NCI-H1048 (cell line): ENCODE data around the gene SLA2.
"Not testable (repeated sequence)": the region's sequence is repeated elsewhere in the genome, so short reads cannot be mapped to it uniquely, and the experiment has no call there.

Experiments used
- DNase-seq: peaks from one replicate; lab custom pipeline; 2025; lab: John Stamatoyannopoulos, UW

SLA2 gene, protein sequence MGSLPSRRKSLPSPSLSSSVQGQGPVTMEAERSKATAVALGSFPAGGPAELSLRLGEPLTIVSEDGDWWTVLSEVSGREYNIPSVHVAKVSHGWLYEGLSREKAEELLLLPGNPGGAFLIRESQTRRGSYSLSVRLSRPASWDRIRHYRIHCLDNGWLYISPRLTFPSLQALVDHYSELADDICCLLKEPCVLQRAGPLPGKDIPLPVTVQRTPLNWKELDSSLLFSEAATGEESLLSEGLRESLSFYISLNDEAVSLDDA

DNA sequence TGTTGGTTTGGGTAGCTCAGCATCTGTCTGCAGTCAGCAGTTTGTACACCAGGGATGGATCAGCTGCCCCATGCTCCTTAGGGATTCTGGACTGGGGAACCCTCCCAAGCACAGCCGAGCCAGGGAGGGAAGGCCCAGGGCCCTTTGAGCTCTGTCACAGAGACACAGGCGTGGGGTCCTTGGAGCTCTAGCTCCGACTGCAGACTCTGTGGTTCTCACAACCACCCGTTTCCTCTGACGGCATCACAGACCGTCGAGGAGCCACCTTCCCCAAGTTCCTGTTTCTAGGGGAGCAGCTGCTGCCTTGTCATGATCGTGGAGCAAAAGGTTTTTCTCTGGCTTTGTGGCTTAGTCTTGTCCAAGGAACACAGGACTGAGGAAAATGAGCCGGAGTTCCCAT, at the start of gene SLA2:
SLA2 (minus strand) TSS at position 199 of the 400 bp plus-strand sequence. CDS start 4,861 bp downstream, outside the sequence.
- DNase-seq, result no peak

DNA sequence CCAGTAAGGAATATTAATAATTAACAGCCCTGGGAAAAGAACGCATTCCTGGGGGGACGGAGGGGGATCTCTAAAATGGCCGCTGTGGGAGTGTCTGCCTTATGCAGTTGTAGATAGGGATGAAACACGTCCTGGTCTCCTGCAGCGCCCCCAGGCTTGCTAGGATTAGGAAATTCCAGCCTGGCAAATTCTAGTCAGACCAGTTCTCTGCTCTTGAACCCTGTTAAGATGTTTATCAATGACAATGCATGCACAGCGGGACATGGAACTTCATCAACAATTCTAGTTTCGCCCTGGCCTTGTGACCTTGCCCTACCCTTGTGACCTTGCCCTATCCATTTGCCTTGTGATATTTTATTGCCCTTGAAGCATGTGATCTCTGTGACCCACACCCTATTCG, 49.5 kb upstream of the SLA2 start:
- DNase-seq, result not testable (repeated sequence)

DNA sequence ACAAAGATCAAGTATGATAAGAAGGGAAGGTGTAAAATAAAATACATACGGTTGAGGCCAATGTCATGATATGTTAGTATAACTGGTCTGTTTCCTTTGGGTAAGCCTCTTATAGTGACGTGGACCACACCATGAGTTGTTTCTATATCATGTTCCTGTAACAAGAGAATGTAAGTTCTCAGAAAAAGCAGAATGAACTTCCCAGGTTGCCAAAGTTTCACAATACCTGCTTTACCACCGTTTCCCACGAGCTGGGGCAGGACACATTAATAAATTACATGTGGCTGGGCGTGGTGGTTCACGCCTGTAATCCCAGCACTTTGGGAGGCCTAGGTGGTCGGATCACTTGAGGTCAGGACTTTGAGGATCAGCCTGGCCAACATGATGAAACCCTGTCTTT, 42.6 kb upstream of the SLA2 start:
- DNase-seq, result no peak

DNA sequence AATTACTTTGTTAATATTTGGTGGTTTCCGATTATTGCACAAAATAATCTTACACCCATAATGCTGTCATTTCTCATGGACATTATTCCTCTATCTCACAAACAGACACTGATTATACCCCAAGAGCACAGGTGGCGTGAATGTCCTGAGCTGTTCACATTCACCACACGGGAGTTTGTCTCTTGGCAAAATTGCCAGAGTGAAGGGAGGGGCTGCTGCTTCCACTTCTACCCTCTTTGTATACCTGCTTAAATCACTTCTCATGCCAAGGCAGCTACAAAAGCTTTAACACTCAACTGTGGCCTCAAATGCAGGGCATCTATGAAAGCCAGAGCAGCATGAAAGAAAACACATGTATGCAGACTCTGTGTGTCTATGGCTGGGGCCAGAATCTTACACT, 41.9 kb upstream of the SLA2 start:
- no peak for DNase-seq

DNA sequence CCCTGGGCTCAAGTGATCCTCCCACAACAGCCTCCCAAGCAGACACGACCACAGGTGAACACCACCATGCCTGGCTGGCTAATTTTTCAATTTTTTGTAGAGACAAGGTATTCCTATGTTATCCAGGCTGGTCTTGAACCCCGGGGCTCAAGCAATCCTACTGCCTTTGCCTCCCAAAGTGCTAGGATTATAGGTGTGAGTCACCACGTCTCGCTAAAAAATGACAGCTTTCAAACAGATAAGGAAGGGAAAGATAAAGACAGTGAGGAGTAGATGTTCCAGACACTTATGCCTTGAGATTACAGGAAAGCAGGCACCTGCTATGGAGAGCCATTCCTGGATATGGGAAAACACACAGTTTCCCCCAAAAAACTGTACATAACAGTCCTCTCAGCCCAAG, 40.9 kb upstream of the SLA2 start:
- no peak for DNase-seq

DNA sequence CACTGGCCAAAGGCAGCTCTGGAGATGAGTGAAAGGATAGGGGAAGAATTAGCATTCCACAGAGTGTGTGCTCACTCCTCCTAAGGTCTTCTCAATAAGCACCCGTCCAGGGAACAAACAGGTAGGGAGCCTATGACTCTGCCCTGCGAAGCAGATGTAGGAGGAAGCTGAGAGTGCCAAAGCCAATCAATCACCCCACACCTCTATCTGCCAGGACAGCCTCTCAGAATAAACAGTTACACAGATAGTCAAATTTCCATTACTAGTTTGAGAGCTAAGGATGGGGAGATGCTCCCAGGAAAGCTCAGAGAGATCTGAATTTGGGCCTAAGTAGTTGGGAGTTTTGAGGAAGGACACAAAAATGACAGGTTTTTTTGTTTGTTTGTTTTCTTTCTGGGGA, 40.5 kb upstream of the SLA2 start:
- no peak for DNase-seq

DNA sequence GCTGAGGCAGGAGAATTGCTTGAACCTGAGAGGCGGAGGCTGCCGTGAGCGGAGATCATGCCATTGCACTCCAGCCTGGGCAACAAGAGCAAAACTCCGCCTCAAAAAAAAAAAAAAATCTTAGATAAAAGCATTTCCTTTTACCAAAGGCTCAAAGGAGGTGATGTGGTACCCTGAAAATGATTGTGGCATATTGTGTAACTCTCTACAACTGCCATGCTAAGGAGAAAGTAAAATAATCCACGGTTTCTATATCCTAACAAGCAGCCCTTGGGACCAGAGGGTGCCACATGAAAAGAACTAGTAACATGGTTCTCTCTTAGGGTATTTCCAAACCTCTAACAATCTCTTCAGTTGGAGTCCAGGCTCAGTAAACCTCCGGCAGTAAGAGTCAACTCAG, 38.8 kb upstream of the SLA2 start:
- no peak for DNase-seq

DNA sequence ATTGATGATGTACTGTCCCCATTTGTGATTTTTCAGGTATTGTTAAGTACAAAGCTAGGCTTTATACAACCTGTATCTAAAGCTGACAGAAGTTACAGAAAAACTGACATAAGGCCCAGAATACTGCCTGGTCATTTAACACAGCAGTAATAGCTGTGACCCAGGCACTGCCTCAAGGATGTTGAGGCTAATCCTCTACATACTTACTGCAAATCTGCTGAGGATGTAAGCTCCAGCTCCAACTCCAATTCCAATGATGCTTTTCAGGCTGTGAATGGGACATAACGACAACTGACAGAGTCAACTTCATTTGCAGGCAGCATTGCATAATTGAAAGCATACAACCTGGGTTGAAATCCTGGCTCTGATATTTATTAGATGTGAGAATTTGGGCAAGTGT, 36.3 kb upstream of the SLA2 start:
- DNase-seq, result no peak

DNA sequence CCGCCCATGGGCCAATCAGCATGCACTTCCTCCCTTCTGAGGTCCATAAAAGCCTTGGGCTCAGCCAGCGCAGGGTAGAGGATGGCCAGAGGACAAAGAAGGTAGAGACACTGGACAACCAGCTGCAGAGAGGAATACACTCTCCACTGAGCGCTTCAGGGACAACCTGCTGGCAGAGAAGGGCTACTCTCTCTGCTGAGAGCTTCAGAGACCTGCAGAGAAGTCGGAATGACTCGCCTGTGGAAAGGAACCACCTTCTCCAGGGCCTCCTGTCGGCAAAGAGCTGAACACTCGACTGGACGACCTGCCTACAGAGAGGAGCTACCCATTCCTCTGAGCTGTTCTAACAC, 31.4 kb upstream of the SLA2 start:
- no peak for DNase-seq

DNA sequence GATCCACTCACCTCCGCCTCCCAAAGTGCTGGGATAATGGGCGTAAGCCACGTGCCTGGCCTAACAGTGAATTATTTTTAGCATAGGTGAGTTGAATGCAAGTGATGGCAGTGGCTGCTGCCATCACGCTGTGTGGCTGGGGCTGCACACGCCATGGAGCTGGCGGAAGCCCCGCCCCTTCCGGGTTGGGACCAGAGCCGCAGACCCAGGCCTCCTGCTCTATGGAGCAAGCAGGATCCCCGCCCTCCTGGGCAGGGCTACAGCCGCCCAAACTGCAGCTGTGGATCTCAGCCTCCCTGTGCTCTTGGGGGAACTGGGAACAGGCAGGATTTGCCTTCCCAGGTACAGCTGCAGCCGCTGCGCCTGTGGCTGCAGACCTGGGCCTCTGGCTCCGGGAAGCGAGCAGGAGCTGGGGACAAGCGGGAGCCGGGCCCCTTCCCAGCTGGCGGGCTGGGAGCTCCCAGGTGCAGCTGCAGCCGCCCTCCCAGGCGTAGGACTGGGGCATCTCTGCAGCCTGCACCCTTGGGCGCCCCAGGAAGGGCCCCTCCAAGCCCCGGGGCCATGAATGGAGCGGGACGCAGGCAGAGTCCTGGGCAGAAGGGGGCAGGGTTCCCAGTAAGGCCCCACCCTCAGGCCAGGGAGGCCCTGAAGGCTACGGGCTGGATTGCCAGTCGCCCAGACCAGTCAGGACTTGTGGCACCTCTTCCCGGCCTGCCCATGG, 30.9 kb upstream of the SLA2 start:
- DNase-seq, result no peak

DNA sequence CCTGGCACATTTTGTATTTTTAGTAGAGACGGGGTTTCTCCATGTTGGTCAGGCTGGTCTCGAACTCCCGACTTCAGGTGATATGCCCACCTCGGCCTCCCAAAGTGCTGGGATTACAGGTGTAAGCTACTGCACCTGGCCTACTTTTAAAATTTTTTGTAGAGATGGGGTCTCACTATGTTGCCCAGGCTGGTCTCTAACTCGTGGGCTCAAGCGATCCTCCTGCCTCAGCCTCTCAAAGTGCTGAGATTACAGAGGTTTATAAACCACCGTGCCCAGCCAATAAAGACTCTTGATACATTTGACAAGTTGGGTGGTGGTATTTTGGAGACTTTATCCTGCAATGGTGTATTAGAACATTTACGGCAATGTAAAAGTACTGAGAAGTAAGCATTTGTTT, 29.5 kb upstream of the SLA2 start:
- DNase-seq, result not testable (repeated sequence)

DNA sequence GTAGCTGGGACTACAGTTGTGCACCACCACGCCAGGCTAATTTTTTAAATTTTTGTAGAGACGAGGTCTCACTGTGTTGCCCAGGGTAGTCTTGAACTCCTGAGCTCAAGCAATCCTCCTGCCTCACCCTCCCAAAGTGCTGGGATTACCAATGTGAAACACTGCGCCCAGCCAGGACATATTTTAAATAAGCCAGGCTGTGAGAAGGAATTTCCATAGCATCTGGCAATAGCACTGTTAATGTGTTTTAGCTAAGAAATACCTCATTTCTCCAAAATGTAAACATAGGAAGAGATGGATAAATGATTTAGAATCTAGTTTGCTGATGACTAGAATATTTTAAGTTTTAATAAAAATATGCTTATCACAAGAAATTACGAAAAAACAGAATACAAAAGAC, 27.0 kb upstream of the SLA2 start:
- no peak for DNase-seq

DNA sequence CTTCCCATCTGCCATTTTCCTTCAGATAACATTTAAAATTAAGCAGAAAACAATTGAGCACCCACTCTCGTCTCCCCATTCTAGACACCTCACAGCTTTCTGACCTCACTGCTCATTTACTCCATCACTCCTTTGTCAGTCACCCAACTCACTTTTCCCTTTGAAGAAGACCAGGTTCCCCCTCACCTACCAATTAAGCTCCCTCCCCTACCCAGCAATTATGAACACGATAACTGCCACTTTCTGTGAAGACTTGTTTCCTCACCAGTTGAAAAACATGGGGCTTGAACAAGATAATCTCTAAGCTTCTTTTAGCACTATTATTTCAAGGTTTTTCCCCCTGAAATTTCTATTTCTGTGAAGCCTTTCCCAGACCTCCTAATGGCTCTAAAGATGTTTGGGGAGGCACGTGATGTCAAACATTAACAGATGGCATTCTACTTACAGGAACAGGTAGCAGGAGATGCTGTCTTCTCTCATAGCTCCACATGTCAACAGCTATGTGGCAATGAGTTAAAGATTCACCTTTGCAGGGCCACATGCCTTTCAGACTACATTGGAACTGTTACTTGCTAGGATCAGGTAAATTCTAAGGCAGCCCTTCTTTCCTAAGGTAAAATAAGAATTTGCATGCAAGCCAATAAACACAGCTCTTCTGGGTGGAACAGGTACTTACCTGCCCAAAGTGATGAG, 24.8 kb upstream of the SLA2 start:
- DNase-seq, result no peak

DNA sequence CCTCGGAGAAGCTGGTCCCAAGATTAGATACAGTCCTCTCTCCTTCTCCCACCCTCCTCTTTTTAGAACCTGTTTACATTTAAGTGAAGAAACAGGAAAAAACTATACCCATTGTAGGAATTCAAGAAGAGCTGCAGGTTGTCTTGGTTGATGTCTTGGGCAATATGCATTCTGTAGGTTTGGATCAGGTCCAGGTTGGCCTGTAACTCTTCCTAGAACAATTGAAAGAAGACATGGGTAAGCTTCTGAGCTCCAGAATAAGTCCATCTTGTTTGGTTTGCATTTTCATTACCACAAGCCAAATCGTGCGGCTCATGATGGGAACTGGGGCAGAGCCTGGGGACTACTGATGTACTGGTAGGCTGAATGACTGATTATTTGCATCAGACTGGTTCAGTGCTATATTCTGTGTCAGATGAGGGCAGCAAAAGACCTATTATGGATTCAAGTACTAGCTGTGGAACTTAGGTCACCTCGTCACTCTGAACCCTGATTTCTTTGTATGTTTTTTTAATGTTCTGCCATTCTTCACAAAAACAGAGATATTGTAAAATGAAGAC, 20.3 kb upstream of the SLA2 start:
- no peak for DNase-seq

DNA sequence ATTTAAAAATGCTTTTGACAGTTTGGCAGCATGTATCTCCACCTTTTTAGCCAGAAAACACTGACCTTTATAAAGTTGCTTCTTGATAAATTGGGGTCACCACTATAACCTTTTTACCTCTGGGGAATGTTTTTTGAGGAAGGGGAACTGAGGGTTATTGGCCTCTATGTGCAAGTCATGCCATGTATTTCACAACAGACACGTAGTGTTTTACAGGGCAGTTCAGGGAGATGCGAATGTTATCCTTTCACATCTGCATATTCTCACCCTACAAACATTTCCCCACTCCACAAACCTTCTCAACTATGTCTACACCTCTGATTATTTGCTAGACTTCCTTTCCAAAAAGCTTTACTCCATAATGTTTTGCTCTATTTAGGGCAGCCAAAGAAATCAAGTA, 17.0 kb upstream of the SLA2 start:
- DNase-seq, result no peak

DNA sequence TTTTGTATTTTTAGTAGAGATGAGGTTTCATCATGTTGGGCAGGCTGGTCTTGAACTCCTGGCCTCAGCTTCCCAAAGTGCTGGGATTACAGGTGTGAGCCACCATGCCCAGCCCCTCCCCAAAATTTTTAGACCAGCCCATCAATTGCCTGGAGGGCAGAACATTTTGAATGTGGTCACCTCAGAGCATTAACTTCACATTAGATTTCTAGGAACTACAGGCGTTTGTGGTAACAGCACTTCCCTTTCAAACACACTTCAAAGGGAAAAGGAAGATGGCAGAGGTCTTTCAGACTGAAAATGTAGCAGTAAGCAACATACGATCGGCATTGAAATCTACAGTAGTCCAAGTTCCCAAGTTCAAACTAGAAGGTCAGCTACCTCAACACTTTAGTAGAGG, 12.3 kb upstream of the SLA2 start:
- no peak for DNase-seq

DNA sequence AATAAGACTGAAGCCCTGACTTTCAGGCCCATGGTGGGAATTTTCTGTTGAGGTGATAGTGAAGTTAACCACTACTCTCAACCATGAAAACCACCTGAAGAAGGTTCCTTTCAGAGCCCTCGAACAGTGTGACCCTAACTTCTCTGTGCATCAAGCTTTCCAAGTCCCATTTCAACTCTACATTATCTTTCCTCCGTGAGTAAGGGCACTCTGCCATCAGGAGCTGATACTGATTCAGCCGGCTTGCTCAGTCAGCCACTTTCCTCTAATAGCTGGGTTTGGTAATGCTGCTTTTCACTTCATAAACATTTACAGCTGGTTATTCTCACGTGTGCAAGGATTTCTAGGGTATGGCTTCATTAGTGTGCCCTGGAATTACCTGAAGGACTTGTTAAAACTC, 10.7 kb upstream of the SLA2 start:
- no peak for DNase-seq

DNA sequence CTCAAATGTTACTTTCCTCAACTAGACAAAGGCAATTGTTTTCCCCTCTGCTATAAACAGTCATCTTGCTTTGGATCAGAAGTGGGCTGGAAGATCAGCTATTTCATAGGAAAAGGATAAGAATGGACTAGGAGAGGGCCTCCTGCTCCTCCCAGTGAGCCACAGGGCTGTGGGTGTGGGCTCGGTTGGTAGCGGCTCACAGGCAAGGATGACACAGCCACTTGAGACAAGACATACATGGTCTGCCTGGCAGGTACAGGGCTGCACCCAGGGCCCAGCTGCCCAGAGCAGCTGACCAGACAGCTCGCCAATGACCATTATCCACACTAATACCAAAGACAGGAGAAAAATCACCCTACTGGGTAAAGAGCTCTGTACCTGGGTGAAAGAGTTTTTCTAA, 9.0 kb upstream of the SLA2 start:
- no peak for DNase-seq

DNA sequence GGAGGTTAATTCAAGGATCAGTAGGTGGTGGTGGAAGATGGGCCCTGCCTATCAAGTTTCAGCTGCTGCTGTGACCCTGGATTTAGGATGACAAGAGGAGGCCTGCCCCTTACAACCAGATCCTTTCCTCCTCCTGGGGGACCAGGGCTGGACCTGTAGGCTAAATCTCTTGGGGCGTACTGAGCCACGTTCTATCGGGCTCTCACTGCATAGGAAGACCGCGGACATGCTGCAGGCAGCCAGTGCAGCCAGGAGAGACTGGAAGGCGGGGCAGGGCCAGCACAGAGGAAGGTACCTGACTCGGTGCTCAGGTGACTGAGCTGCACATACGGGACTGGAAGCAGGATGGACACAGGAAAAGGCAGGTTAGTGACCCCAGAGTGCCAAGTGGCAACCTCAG, 8.5 kb upstream of the SLA2 start:
- no peak for DNase-seq

DNA sequence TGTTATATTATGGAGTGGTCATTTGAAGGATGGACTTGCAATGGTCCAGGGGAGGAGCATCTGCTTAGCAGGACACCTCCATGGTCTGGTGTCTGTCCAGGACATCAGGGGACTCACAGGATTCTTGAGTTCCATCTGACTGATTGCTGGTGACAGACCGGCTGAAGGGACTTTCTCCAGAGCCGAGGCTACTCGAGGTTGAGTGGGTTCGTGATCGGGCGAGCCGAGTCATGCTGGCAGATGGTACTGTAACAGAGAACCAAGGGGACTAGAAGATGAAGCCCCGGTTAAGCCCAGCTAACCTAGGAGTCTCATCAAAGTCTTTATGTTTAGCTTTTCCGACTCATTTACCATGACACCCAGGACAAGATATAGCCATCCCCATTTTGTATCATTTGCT, 7.5 kb upstream of the SLA2 start:
- no peak for DNase-seq

DNA sequence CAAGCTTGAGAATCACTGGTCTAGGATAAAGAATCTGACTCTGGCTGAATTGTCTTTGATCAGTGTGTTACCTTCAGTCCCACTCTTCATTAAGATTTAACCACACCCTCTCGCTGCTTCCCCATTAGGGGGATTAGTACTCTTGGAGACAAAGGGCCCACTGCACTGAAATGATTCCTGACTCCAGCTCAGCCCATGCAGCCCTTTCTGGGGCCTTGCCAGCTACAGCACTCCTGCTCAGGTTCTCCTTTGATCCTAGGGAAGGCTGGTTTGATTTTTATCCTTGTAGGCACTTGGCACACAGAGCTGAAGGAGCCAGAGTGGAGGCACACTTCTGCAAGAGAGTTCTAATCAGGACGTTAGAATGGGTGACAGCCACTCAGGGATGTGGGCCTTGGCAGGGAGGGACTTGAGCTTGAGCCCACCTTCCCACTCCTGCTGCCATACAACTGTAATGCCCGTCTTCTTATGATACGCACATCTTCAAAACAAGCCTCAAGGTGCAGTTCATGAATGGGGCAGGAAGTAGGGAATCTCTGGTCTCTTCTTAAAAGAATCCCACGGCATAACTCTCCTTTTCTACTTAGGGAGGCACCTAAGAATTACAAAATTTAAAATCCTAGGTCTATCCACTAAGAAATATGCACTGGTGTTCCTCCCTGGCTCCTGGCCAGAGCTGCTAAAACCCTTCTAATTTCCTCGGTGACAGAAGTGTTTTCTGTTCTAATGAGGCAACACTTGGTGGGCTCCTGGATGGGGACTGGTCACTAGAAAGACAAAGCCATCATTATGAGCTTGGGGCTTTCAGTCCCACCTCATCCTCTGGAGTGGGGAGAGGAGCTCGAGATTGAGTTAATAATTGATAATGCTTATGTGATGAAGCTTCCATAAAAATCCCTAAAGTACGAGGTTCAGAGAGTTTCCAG, 1.5 kb upstream of the SLA2 start:
- no peak for DNase-seq

DNA sequence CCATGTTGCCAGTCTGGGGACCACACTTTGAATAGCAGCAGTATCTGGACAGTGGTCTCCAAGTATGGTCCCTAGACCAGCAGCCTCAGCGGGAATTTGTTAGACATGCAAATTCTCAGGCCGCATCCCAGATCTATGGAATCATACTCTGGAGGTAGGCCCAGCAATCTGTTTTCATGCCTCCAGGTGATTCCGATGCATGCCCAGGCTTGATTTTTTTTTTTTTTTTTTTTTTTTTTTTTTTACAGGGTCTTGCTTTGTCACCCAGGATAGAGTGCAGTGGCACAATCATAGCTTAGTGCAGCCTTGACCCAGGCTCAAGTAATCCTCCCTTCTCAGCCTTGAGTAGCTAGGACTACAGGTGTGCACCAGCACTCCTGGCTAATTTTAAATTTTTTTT, 682 bp upstream of the SLA2 start:
- no peak for DNase-seq
